GM23338 (cell line): ENCODE measurements around the gene TARBP1.

Source experiments
- CREB1 ChIP-seq: fragments of 250-450 bp; sonication (Bioruptor Pico); IDR thresholded peaks from 2 replicates; pipeline ENCODE4 v1.5.0; 2020; ENCODE audit warnings: low read depth, mild to moderate bottlenecking, moderate library complexity
- CTCF ChIP-seq, 2 experiments: fragments of 200-600 bp in 1 of 2; sonication (generic) in 1 of 2; conservative IDR thresholded peaks; 2 replicates each; pipeline versions ENCODE4 v1.5.1 to v1.6.1; 2016 to 2017; ENCODE audit warnings: antibody characterized with exemption in 2 of 2, low read depth in 2 of 2, mild to moderate bottlenecking in 2 of 2, moderate library complexity in 1 of 2
- ETS1 ChIP-seq: IDR thresholded peaks from 2 replicates; pipeline ENCODE4 v1.6.1; 2016; ENCODE audit warnings: antibody characterized with exemption
- EZH2 ChIP-seq: fragments of 200-600 bp; sonication (generic); IDR thresholded peaks from one replicate; pipeline ENCODE4 v1.8.0; 2017; ENCODE audit warnings: antibody characterized with exemption, mild to moderate bottlenecking, low read depth; ENCODE audit not compliant: unreplicated experiment
- EZH2phosphoT487 ChIP-seq: fragments of 200-600 bp; sonication (generic); IDR thresholded peaks from one replicate; pipeline ENCODE4 v1.8.1; 2018; ENCODE audit warnings: antibody characterized with exemption; ENCODE audit not compliant: unreplicated experiment
- JUNB ChIP-seq: IDR thresholded peaks from one replicate; pipeline ENCODE4 v1.6.1; 2016; ENCODE audit warnings: antibody characterized with exemption; ENCODE audit not compliant: unreplicated experiment
- NANOG ChIP-seq: IDR thresholded peaks from 2 replicates; pipeline ENCODE4 v1.6.1; 2016; ENCODE audit warnings: antibody characterized with exemption, borderline replicate concordance
- POLR2AphosphoS5 ChIP-seq: IDR thresholded peaks from 2 replicates; pipeline ENCODE4 v1.6.1; 2016; ENCODE audit warnings: antibody characterized with exemption, low read depth
- REST ChIP-seq: IDR thresholded peaks from one replicate; pipeline ENCODE4 v1.6.1; 2018; ENCODE audit warnings: antibody characterized with exemption; ENCODE audit not compliant: unreplicated experiment

- TF ChIP-seq POLR2AphosphoS5 (no peak), CTCF (conservative IDR thresholded peaks at IDR 0.05; ENCODE audit: low read depth in 2 of 2) (no peak), EZH2phosphoT487 (no peak), EZH2 (no peak), ETS1 (no peak), REST (no peak), NANOG (no peak), CREB1 (no peak), JUNB (no peak)
These were observed 130.0 kb downstream of the TARBP1 start for GRCh38 chr1:234348964-234349363.
